ENCODE data around the gene BICD2.

GRCh38 chr9:92745331-92745730 lies 19.3 kb downstream of the BICD2 start:
- TF ChIP-seq POLR2A (IDR thresholded peaks at IDR 0.05) (no peak), CTCF (IDR thresholded peaks at IDR 0.05) (no peak), EP300 (IDR thresholded peaks at IDR 0.05) (no peak)

Measured in tibial nerve (tissue), 4 donors.